Neural cell (in vitro differentiated cells): ENCODE results near the gene SP140L. TPM values are rescaled to one million over a fixed set of nuclear protein-coding genes. Genes with fewer than 3 reads are reported as not detected.

Experiments
- H2AFZ ChIP-seq: fragments of 200-600, 300-800 bp; sonication (generic), shearing (Covaris generic); 2 replicates; pipeline ENCODE4 v1.6.0; 2014; ENCODE audit warnings: low read depth, mild to moderate bottlenecking, antibody characterized with exemption, low read length, moderate library complexity
- H3F3A ChIP-seq: fragments of 200-600 bp; shearing (Covaris generic); 2 replicates; pipeline ENCODE4 v1.6.1; 2016; ENCODE audit warnings: mild to moderate bottlenecking, moderate library complexity, mixed read lengths, antibody characterized with exemption, low read length; ENCODE audit not compliant: insufficient read depth, poor library complexity, severe bottlenecking
- H3K27ac ChIP-seq: fragments of 200-600, 300-800 bp; sonication (generic), shearing (Covaris generic); 2 replicates; pipeline ENCODE4 v1.5.1; 2014; ENCODE audit warnings: mild to moderate bottlenecking, low read length, moderate library complexity
- H3K27me3 ChIP-seq: fragments of 300-800, 200-600 bp; sonication (generic), shearing (Covaris generic); 2 replicates; pipeline ENCODE4 v1.6.0; 2014; ENCODE audit warnings: mild to moderate bottlenecking, low read depth, low read length, moderate library complexity; ENCODE audit not compliant: insufficient read depth
- H3K36me3 ChIP-seq: fragments of 300-800, 200-600 bp; sonication (generic), shearing (Covaris generic); 2 replicates; pipeline ENCODE4 v1.5.1; 2014; ENCODE audit warnings: mild to moderate bottlenecking, antibody characterized with exemption, low read length, moderate library complexity; ENCODE audit not compliant: insufficient read depth
- H3K4me2 ChIP-seq: fragments of 300-800, 200-600 bp; sonication (generic), shearing (Covaris generic); 2 replicates; pipeline ENCODE4 v1.6.0; 2014; ENCODE audit warnings: mild to moderate bottlenecking, low read length
- H3K4me3 ChIP-seq: fragments of 300-800, 200-600 bp; sonication (generic), shearing (Covaris generic); 2 replicates; pipeline ENCODE4 v1.5.1; 2014; ENCODE audit warnings: mild to moderate bottlenecking, low read length, moderate library complexity
- H3K79me2 ChIP-seq: fragments of 200-600 bp; shearing (Covaris generic); replicated peaks from 2 replicates; pipeline ENCODE4 v1.6.0; 2014; ENCODE audit warnings: mild to moderate bottlenecking, low read length, moderate library complexity; ENCODE audit not compliant: insufficient read depth
- H3K9ac ChIP-seq: fragments of 300-800, 200-600 bp; sonication (generic), shearing (Covaris generic); 2 replicates; pipeline ENCODE4 v1.6.1; 2016; ENCODE audit warnings: mild to moderate bottlenecking, low read length, mixed read lengths
- H3K9me2 ChIP-seq: fragments of 200-600 bp; shearing (Covaris generic); 2 replicates; pipeline ENCODE4 v1.6.1; 2016; ENCODE audit warnings: mild to moderate bottlenecking, low read length, mixed read lengths; ENCODE audit not compliant: insufficient read depth
- H3K9me3 ChIP-seq: fragments of 200-600, 300-800 bp; sonication (generic), shearing (Covaris generic); 2 replicates; pipeline ENCODE4 v1.6.1; 2016; ENCODE audit warnings: mild to moderate bottlenecking, mixed run types, low read length, moderate library complexity, mixed read lengths
- H4K20me1 ChIP-seq: fragments of 200-600 bp; shearing (Covaris generic); 2 replicates; pipeline ENCODE4 v1.6.1; 2016; ENCODE audit warnings: mild to moderate bottlenecking, mixed run types; ENCODE audit not compliant: insufficient read depth
- CTCF ChIP-seq: fragments of 450-650 bp; IDR thresholded peaks from 2 replicates; pipeline ENCODE4 v1.5.1; 2014; ENCODE audit warnings: antibody characterized with exemption, mild to moderate bottlenecking, moderate library complexity; ENCODE audit not compliant: poor library complexity, severe bottlenecking
- EP300 ChIP-seq: fragments of 450-650 bp; conservative IDR thresholded peaks from 2 replicates; pipeline ENCODE4 v1.6.1; 2014; ENCODE audit warnings: antibody characterized with exemption, mild to moderate bottlenecking, moderate library complexity; ENCODE audit not compliant: poor library complexity, severe bottlenecking
- EZH2 ChIP-seq: fragments of 200-600, 300-800 bp; shearing (Covaris generic), sonication (generic); IDR thresholded peaks from 2 replicates; pipeline ENCODE4 v1.6.1; 2014; ENCODE audit warnings: antibody characterized with exemption, low read length, borderline replicate concordance, mild to moderate bottlenecking; ENCODE audit not compliant: insufficient read depth, poor library complexity, severe bottlenecking
- MXI1 ChIP-seq: fragments of 450-650 bp; conservative IDR thresholded peaks from 2 replicates; pipeline ENCODE4 v1.6.1; 2014; ENCODE audit warnings: antibody characterized with exemption, mild to moderate bottlenecking; ENCODE audit not compliant: poor library complexity, severe bottlenecking
- POLR2AphosphoS5 ChIP-seq: IDR thresholded peaks from 2 replicates; pipeline ENCODE4 v1.6.1; 2012
- RAD21 ChIP-seq: fragments of 450-650 bp; conservative IDR thresholded peaks from 2 replicates; pipeline ENCODE4 v1.6.1; 2014; ENCODE audit warnings: antibody characterized with exemption, mild to moderate bottlenecking, moderate library complexity
- REST ChIP-seq: IDR thresholded peaks from 2 replicates; pipeline ENCODE4 v1.6.1; 2012; ENCODE audit warnings: borderline replicate concordance
- SMC3 ChIP-seq: fragments of 450-650 bp; conservative IDR thresholded peaks from 2 replicates; pipeline ENCODE4 v1.6.1; 2014; ENCODE audit warnings: antibody characterized with exemption, mild to moderate bottlenecking, moderate library complexity; ENCODE audit not compliant: poor library complexity
- TAF1 ChIP-seq: IDR thresholded peaks from 2 replicates; pipeline ENCODE4 v1.6.1; 2012; ENCODE audit warnings: low read depth
- polyA plus RNA-seq: library from polyadenylated mRNA; depleted of rRNA; stranded (reverse); fragments of >200 nt; gene quantifications from 2 replicates; pipeline ENCODE4 v1.2.3, GENCODE V29; 2014

SP140L gene
- polyA plus RNA-seq, 1 donor from 2014 or later, result not detected

DNA sequence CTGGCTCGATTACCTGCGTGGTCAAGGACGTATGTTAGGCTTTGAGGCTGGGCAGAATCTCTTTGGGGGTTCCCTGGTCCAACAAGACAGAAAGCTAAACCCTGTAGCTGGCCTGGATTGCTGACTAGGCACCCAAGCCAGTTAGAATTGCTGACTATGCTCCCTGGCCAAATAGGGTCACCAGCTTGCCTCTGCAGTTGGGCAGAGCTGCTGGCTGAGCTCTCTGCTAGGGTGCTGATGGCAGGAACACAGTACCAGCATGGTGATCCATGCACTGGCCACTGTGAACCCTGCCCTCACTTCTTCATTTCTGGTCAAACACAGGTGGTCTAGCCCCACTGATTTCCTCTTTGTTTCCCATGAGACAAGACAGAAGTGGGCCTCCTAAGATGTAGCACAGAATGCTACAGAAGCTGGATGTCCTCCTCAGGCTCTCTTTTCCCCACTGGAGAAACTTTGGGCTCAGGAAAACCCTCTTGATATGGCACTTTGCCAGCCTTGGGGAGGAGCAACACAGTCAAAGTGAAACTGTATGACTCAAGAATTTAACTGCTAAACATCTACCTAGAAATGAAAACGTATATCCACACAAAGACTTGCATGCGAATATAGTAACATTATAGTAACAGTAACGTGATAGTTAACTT, 20.8 kb downstream of the SP140L start:
- Histone ChIP-seq H3K27me3 (no peaks in the 10 kb centered on the region), H3F3A (no peaks in the 10 kb centered on the region), H3K9me2 (no peaks in the 10 kb centered on the region), H3K79me2 (no peaks in the 10 kb centered on the region), H3K4me3 (no peak overlapping the region), H2AFZ (no peak overlapping the region), H3K9ac (no peak overlapping the region), H3K9me3 (no peaks in the 10 kb centered on the region), H3K36me3 (no peaks in the 10 kb centered on the region), H3K27ac (no peak overlapping the region), H3K4me2 (no peak overlapping the region), H4K20me1 (no peaks in the 10 kb centered on the region)
- TF ChIP-seq POLR2AphosphoS5 (no peak), MXI1 (no peak), EZH2 (no peak), REST (no peak), TAF1 (no peak), RAD21 (no peak), CTCF (no peak), SMC3 (no peak), EP300 (no peak)

DNA sequence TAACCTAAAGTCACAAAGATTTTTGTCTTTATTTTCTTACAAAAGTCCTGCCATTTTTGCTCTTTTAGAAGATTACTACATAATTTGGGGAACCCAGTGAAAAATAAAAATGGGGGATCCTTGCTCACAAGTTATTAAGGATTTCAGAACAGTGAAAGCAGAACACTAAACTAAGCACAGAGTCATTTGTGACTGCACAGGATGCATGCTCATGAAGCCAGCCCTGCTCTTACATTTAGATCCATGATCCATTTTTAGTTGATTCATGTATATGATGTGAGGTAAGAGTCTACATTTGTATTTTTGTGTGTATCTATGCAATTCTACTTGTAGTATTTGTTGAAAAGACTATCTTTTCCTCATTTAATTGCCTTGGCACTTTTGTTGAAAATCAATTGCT, 21.8 kb downstream of the SP140L start:
- Histone ChIP-seq H3K9ac (no peak overlapping the region), H3K9me3 (no peaks in the 10 kb centered on the region), H3K4me3 (no peak overlapping the region), H3K79me2 (no peaks in the 10 kb centered on the region), H3K27me3 (no peaks in the 10 kb centered on the region), H3K36me3 (no peaks in the 10 kb centered on the region), H4K20me1 (no peaks in the 10 kb centered on the region), H3F3A (no peaks in the 10 kb centered on the region), H3K4me2 (no peak overlapping the region), H3K9me2 (no peaks in the 10 kb centered on the region), H3K27ac (no peak overlapping the region), H2AFZ (no peak overlapping the region)
- no peak for TF ChIP-seq POLR2AphosphoS5
- TF ChIP-seq RAD21, result no peak
- TF ChIP-seq TAF1, result no peak
- no peak for TF ChIP-seq SMC3
- TF ChIP-seq REST, result no peak
- no peak for TF ChIP-seq CTCF
- no peak for TF ChIP-seq EZH2
- no peak for TF ChIP-seq EP300
- TF ChIP-seq MXI1, result no peak
